Activated CD8-positive, alpha-beta memory T cell treated with anti-CD3 and anti-CD28 coated beads for 48 hours (primary cell): ENCODE data around the gene PTPRN2.
"Not testable (repeated sequence)": the region's sequence is repeated elsewhere in the genome, so short reads cannot be mapped to it uniquely, and the experiment has no call there.

Experiments used
- DNase-seq, 3 experiments: peaks; one replicate each; pipeline ENCODE4 v3.0.0-alpha.2; 2020; ENCODE audit warnings: low read depth in 2 of 3, low spot score in 2 of 3

PTPRN2 gene

DNA sequence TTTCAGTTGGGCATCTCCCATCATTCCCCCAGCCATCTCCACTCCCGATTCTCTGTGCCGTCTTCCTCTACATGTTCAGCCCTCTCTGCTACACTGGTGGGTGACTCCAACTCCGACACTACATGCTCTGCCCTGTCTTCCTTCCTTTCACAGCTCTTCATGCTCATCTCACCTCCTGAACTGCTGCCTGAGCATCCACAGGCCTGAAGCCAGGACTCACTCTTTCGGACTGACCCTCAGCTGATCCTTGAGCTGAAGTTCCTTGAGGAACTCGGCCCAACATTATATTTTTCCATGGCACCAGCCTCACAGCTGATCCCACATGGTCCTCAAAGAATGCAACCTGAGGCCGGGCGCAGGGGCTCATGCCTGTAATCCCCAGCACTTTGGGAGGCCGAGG is 538.4 kb downstream of the PTPRN2 start:
- DNase-seq = no peak

GRCh38 chr7:158048569-158048968 is 539.1 kb downstream of the PTPRN2 start:
- DNase-seq = no peak

DNA sequence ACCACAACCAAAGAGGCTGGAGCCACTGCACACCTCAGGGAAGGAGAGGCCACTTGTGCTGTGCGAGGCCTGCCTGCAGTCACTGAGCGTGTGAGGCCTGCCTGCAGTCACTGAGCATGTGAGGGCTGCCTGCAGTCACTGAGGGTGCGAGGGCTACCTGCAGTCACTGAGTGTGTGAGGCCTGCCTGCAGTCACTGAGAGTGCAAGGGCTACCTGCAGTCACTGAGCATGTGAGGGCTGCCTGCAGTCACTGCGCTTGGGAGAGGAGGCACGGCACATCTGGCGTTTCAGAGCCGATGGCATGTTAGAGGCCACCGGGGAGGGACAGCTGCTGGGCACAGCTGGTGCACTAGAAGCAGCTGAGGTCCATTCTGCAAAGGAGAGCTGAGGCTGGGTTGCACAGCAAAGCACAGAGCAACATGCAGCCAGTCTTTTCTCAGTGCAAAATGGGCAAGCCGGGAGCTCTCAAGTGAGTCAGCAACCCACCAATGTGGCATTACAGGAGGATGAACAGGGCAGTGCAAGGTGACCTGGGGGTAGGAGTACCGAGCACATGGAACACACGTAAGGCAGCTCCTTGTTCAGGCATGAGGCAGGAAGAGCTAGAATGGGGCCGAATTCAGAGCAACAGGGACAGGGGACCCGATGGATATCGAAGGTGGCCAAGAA is 540.1 kb downstream of the PTPRN2 start:
- no peak for DNase-seq

- not testable (repeated sequence) for DNase-seq
These were observed 541.4 kb downstream of the PTPRN2 start for GRCh38 chr7:158046246-158046645.

DNA sequence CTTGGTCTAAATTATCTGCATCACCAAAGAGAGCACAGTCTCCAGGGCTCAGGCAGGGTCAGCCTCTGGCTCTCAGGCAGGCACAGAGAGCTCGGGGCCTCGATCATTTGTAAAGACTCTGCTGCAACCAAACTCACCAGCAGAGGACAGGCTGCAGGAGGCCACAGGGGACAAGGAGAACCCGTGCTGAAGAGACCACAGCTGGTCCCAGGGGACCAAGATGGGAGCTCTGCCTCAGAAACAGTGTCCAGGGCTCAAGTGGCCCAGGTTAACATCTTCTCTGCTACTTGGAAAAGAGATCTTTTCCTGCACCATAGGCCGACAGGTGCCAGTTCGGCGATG is 543.2 kb downstream of the PTPRN2 start:
- no peak for DNase-seq

- no peak for DNase-seq
These were observed 543.8 kb downstream of the PTPRN2 start for GRCh38 chr7:158043551-158044481.

DNA sequence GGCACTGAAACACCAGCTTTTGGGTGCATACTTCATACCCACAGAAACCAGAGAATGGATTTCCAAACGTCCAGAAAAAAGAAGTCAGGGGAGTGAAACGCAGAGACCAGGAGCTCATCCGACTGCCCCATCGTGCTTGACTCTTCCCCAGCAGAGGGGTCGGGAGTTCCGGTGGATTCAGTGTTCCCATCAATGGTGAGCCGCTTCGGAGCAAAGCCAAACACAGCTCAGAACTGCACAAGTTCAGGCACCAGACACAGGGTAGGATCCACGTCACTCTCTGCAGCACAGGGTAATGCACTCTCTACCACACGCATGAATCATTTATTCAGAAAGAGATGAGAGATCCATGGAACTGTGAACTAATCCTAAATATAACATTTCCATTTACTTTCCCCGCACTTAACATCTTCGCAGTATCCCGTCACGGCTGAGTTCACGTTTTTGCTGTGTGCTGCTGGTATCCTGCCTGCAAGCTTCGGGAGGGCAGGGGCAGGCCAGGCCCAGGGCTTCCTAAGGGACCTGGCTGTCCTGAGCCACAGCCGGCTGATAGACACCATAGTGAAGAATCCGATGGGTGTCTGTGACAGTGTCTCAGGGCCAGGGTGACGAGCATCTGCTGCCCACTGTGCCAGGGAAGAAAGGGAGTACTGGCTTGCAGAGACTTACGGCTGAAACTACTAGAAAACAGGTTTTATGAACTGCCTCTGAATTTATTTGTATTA is 545.3 kb downstream of the PTPRN2 start:
- no peak for DNase-seq

- no peak for DNase-seq
These were observed 547.4 kb downstream of the PTPRN2 start for GRCh38 chr7:158040199-158040598.

- no peak for DNase-seq
These were observed 548.4 kb downstream of the PTPRN2 start for GRCh38 chr7:158039270-158039669.

- no peak for DNase-seq
These were observed 550.4 kb downstream of the PTPRN2 start for GRCh38 chr7:158037211-158037610.

DNA sequence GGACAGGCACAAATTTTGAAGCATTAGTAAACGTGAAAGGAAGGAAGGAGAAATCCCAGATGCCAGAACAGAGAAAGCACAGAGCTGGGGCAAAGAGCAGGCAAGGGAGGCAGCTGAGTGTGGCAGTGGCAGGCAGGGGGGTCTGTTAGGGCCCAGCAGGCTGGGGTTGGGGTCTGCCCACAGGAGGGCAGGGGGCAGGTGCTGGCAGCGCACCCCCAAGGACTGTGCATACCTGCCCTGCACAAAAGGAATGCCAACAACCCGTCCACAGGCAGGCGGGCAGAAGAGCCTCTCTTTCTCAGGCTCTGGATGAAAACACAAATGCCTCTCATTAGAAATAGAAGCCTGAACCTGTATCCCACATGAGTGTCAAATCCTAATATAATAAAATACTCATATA is 552.3 kb downstream of the PTPRN2 start:
- DNase-seq = no peak

GRCh38 chr7:158034571-158034970 is 553.1 kb downstream of the PTPRN2 start:
- DNase-seq = no peak

- not testable (repeated sequence) for DNase-seq
These were observed 553.7 kb downstream of the PTPRN2 start for GRCh38 chr7:158033925-158034324.

DNA sequence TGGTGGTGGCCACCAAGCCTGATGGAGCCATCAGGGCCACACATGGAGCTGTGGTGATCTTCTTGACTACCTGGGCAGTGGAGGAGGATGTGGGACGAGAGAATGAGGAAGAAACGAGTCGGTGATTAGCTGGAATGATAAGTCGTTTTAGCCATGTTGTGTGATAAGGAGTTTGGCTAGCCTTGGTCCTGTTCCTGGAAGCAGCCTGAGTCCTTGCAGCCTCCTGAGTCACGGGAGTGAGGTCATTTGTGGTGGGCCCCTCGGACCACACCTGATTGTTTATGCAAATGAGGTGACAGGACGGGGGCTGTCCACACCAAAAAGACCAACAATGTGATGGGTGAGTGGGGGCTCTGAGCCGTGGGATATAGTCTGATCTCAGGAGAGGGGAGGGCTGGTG is 554.4 kb downstream of the PTPRN2 start:
- no peak for DNase-seq

DNA sequence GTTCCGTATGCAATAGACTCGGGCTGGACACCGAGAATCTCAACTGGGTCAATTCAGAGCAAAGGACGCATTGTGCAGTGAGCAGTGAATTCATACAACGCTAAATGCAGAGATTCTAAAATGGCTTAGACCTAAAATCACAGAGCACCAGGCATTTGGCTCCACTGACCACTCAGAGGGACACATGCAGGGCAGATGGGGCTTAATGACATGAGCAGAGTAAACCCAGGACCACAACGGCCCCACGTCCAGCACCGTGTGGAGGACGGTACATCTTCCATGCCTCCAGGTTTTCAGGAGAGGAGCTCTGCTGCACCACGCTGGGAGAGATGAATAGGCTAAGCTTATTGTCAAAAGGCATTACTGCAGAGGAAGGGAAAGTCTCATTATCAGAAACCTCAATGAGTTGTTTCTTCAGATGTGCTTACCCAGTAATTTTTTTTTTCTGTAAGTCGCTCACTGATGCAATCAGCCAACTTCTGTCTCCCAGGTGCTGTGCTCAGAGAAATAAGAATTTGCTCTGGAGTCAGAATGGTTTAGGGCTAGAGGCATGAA is 555.0 kb downstream of the PTPRN2 start:
- DNase-seq = no peak

DNA sequence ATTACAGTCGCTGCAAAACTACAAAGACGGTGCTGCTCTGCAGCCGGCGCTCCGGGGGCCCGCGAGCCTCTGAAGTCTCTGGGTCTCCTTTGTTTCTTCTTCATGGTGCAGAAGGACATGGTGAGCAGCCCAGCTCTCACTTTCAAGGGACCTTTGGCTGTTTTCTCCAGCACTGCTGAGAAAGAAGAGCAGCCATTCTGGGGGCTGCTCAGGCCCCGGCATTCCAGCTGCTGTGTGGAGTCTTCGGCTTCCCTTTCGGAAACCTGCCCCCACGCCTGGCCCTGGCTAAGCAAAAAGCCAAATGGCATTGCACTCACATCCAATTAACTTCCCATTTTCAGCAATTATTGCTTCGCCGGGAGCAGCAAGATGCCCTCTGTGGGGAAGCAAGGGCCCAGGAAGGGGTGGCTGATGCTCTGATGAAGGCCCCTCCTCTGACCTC is 555.7 kb downstream of the PTPRN2 start:
- DNase-seq = no peak

GRCh38 chr7:158030566-158030965 is 557.1 kb downstream of the PTPRN2 start:
- DNase-seq = no peak

DNA sequence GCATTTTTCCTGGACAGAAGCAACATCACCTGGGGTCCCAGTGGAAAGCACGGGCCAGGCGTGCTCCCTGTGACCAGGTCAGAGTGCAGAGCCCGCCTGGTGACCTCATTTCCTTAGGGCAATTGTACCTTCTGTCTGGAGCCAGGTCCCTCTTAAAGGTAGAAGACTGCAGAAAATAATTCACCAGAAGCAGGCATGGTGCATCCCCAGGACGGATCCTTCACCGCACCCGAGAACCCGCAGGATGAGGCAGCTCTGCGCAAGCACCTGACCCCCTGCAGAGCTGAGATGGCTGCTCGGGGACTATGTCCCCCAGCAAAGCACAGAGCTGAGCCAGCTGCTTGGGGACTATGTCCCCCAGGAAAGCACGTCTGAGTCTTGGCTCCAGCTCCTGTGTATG is 557.6 kb downstream of the PTPRN2 start:
- DNase-seq = no peak

- DNase-seq = no peak
These were observed 558.1 kb downstream of the PTPRN2 start for GRCh38 chr7:158029509-158029908.

DNA sequence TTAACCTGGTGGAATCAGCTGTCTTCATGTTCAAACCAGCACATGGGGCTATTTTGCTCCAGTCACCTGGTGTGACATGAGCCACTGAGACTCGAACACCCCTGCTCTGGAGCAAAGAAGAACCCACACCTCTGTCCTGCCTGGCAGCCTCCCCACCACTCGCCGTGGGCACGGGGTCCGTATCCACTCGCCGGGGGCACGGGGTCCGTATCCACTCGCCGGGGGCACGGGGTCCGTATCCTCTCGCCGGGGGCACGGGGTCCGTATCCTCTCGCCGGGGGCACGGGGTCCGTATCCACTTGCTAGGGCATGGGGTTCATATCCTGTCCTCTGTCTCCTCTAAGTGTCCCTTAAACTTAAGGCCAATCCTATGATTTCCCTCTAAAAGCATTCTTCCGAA is 558.7 kb downstream of the PTPRN2 start:
- no peak for DNase-seq

DNA sequence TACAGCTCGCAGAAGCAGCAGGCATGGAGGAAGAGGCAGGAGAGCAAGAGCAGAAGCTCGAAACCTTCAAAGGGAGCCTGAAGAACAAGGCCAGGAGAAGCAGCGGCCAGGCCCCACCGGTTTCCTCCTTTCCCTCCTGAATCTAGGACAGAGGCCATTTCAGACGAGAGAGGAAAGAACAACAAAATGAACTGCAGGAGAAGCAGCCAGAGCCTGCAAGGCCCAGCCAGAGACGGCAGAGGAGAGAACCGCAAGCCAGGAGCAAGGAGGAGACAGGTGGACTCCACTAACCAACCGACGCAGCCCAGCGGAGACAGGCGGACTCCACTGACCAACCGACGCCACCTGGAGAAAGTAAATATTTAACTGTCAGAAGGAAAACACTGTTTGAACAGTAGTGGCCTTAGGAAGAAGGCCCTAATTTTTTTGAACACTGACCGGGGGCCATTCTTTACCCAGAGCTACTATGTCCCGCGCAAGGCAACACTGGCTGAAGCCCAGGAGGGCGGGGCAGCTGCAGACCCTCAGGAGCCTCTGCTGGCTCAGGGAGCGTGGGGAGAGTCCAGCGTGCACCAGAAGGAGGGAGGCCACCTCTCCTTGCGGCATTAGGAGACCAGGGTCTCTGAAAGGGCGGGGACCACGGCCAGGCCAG is 559.2 kb downstream of the PTPRN2 start:
- no peak for DNase-seq
